Natural killer cell (primary cell): ENCODE data around the gene BMP6. TPM values are rescaled to one million over a fixed set of nuclear protein-coding genes. Genes with fewer than 3 reads are reported as not detected.
A peak's percentile ranks its signal among the peaks of the same experiment; 100 is the strongest.

Experiments used
- ATAC-seq, 3 donors: fragments of 150-1000 bp in 2 of 3; fragments of 200-7000 bp in 1 of 3; cut with Tn5 transposase; 1 replicate in 1 of 3; 2 replicates in 2 of 3; pipeline ENCODE4 v1.10.0; 2021; ENCODE audit warnings: mild to moderate bottlenecking in 2 of 3, moderate library complexity in 2 of 3
- DNase-seq, 2 donors: peaks; one replicate each; pipeline versions ENCODE4 v3.0.0 to v3.0.0-alpha.2; 2013 to 2021; ENCODE audit warnings: mixed read lengths in 1 of 2
- H3K27ac ChIP-seq: one replicate; pipeline ENCODE4 v1.5.1; 2013; ENCODE audit warnings: mild to moderate bottlenecking, low read length
- H3K27me3 ChIP-seq: one replicate; pipeline ENCODE4 v1.6.1; 2013; ENCODE audit warnings: low read length; ENCODE audit not compliant: control insufficient read depth, insufficient read depth
- H3K36me3 ChIP-seq: one replicate; pipeline ENCODE4 v1.6.1; 2013; ENCODE audit warnings: low read length; ENCODE audit not compliant: control insufficient read depth, insufficient read depth
- H3K4me1 ChIP-seq: one replicate; pipeline ENCODE4 v1.6.1; 2013; ENCODE audit warnings: low read length; ENCODE audit not compliant: control insufficient read depth, insufficient read depth
- H3K4me3 ChIP-seq: one replicate; pipeline ENCODE4 v1.5.1; 2013; ENCODE audit warnings: low read length
- H3K9me3 ChIP-seq: one replicate; pipeline ENCODE4 v1.6.1; 2013; ENCODE audit warnings: low read length; ENCODE audit not compliant: control insufficient read depth, insufficient read depth
- H3K27ac Mint-ChIP-seq, 2 donors: one replicate each; pipeline ENCODE4 v1.8.0; 2022; ENCODE audit warnings: mild to moderate bottlenecking in 2 of 2, mixed read lengths in 2 of 2, moderate library complexity in 1 of 2
- H3K27me3 Mint-ChIP-seq, 2 donors: one replicate each; pipeline ENCODE4 v1.8.0; 2022; ENCODE audit warnings: low read depth in 2 of 2, mixed read lengths in 2 of 2
- H3K36me3 Mint-ChIP-seq: one replicate; pipeline ENCODE4 v1.8.0; 2022; ENCODE audit warnings: mixed read lengths
- H3K4me1 Mint-ChIP-seq, 2 donors: one replicate each; pipeline ENCODE4 v1.8.0; 2022; ENCODE audit warnings: mixed read lengths in 2 of 2
- H3K4me3 Mint-ChIP-seq: one replicate; pipeline ENCODE4 v1.8.0; 2022; ENCODE audit warnings: mild to moderate bottlenecking, moderate library complexity, mixed read lengths
- H3K9me3 Mint-ChIP-seq, 2 donors: one replicate each; pipeline ENCODE4 v1.8.0; 2022; ENCODE audit warnings: mixed read lengths in 2 of 2
- WGBS: methylation state at CpG from one replicate; pipeline ENCODE4 v1.1.7; 2013; ENCODE audit warnings: missing lambda C conversion rate; ENCODE audit not compliant: insufficient coverage; 5-methylcytosine and 5-hydroxymethylcytosine counted together
- intact Hi-C: fragments of 100-400 bp; cut with micrococcal nuclease; formaldehyde crosslinking; loops from one replicate; pipeline ENCODE4 v1.14.2; 2022
- total RNA-seq, 4 donors: library from RNA; stranded (reverse); fragments of 120-200 nt in 1 of 4; gene quantifications; one replicate each; pipeline versions ENCODE4 v1.2.3 to v1.2.4, GENCODE V29; 2013 to 2022
- TF ChIP-seq, protein P1 (sequence below): fragments of 200-600 bp; IDR thresholded peaks from one replicate; pipeline ENCODE4 v1.8.0; 2022; ENCODE audit warnings: antibody characterized with exemption

Gene BMP6
- total RNA-seq, 3 donors from 2014 or later (not counting 1 experiment from before 2014, with no cell fraction given), result 0.25 to 2.6 (median 0.73) TPM

DNA sequence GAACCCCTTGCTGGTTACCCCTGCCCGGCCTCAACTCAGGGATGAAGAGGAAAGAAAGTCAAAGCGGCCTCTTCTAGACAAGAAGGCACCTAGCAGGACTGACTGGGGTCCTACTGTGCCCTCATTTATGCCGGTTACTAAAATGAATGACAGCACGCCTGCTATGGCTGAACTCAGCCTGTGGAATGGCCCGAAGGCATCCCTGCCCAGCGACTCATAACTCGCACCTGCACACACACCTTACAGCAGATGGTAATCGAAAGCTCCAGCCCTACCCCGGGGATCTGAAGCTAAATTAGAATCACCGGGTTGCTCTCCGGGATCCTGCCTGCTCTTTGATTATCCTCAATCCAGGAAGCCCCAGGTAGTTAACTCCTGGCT is 185.4 kb downstream of the BMP6 start:
- intact Hi-C loops, result no loop called here
- Mint-ChIP-seq H3K36me3 (no peaks in the 10 kb centered on the region), H3K27ac (peak overlapping the region in 1 of 2 donors; percentile 35), H3K27me3 (no peaks in the 10 kb centered on the region), H3K4me1 (peaks cover 0 to 14% of the 10 kb centered on the region in 2 donors), H3K9me3 (no peaks in the 10 kb centered on the region), H3K4me3 (no peak overlapping the region)
- Histone ChIP-seq H3K36me3 (no peaks in the 10 kb centered on the region), H3K4me3 (no peak overlapping the region), H3K27ac (no peak overlapping the region), H3K4me1 (peaks cover 13% of the 10 kb centered on the region), H3K9me3 (no peaks in the 10 kb centered on the region), H3K27me3 (no peaks in the 10 kb centered on the region)
- ATAC-seq, result no peak
- 95% methylated on average over 11 of the region's 11 CpGs for WGBS
- TF ChIP-seq, protein P1, sequence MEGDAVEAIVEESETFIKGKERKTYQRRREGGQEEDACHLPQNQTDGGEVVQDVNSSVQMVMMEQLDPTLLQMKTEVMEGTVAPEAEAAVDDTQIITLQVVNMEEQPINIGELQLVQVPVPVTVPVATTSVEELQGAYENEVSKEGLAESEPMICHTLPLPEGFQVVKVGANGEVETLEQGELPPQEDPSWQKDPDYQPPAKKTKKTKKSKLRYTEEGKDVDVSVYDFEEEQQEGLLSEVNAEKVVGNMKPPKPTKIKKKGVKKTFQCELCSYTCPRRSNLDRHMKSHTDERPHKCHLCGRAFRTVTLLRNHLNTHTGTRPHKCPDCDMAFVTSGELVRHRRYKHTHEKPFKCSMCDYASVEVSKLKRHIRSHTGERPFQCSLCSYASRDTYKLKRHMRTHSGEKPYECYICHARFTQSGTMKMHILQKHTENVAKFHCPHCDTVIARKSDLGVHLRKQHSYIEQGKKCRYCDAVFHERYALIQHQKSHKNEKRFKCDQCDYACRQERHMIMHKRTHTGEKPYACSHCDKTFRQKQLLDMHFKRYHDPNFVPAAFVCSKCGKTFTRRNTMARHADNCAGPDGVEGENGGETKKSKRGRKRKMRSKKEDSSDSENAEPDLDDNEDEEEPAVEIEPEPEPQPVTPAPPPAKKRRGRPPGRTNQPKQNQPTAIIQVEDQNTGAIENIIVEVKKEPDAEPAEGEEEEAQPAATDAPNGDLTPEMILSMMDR, result no peak
- no peak for DNase-seq

DNA sequence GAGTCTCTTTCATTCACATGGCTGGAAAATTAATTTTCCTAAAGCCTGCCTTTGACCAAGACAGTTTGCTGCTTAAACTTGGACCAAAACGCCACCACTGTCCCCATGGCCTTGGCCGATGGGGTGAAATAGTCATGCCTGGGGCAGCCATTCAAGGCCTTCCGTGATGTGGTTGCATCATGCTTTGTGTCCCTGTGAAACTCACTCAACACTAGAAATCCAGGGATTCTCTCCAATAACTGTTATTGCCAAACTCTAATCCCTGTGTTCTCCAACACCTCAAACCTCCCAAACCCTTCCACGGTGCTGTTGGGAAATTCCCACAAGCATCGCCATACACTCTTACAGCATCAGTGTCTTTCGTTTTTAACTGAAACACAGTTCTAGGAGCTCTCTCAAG is 186.1 kb downstream of the BMP6 start:
- Mint-ChIP-seq H3K36me3 (no peaks in the 10 kb centered on the region), H3K9me3 (no peaks in the 10 kb centered on the region), H3K27me3 (no peaks in the 10 kb centered on the region), H3K4me1 (peaks cover 0 to 14% of the 10 kb centered on the region in 2 donors), H3K27ac (no peak overlapping the region), H3K4me3 (no peak overlapping the region)
- TF ChIP-seq, protein P1, result no peak
- H3K4me1 ChIP-seq, result peaks cover 13% of the 10 kb centered on the region
- H3K27me3 ChIP-seq, result no peaks in the 10 kb centered on the region
- no peaks in the 10 kb centered on the region for H3K36me3 ChIP-seq
- no peaks in the 10 kb centered on the region for H3K9me3 ChIP-seq
- H3K27ac ChIP-seq, result no peak overlapping the region
- intact Hi-C loops, result no loop called here
- no peak for ATAC-seq
- no peak for DNase-seq
- WGBS, result 90% methylated on average over 6 of the region's 6 CpGs
- no peak overlapping the region for H3K4me3 ChIP-seq

- peaks cover 13% of the 10 kb centered on the region for H3K4me1 ChIP-seq
These were observed 187.0 kb downstream of the BMP6 start for GRCh38 chr6:7912736-7913517.

More at GRCh38 chr6:7912736-7913517, 187.0 kb downstream of the BMP6 start:
- WGBS, result 94% methylated on average over 8 of the region's 8 CpGs
- peaks cover 0 to 14% of the 10 kb centered on the region in 2 donors for H3K4me1 Mint-ChIP-seq
- H3K9me3 Mint-ChIP-seq, result no peaks in the 10 kb centered on the region
- ATAC-seq (no peak), DNase-seq (no peak)
- no peak overlapping the region for H3K4me3 Mint-ChIP-seq
- H3K27me3 ChIP-seq, result no peaks in the 10 kb centered on the region
- H3K27ac ChIP-seq, result no peak overlapping the region
- no peak overlapping the region for H3K27ac Mint-ChIP-seq
- TF ChIP-seq, protein P1, result no peak
- H3K9me3 ChIP-seq, result no peaks in the 10 kb centered on the region
- no peaks in the 10 kb centered on the region for H3K27me3 Mint-ChIP-seq
- no peaks in the 10 kb centered on the region for H3K36me3 Mint-ChIP-seq
- no peak overlapping the region for H3K4me3 ChIP-seq
- intact Hi-C loops, result no loop called here
- no peaks in the 10 kb centered on the region for H3K36me3 ChIP-seq
